Activated CD8-positive, alpha-beta memory T cell treated with anti-CD3 and anti-CD28 coated beads for 24 hours (primary cell): Measurements from ENCODE around the gene B4GALT4.
"Not testable (repeated sequence)": the region's sequence is repeated elsewhere in the genome, so short reads cannot be mapped to it uniquely, and the experiment has no call there.

Source experiments
- DNase-seq: peaks from one replicate; pipeline ENCODE4 v3.0.0-alpha.2; 2020

The B4GALT4 gene

DNA sequence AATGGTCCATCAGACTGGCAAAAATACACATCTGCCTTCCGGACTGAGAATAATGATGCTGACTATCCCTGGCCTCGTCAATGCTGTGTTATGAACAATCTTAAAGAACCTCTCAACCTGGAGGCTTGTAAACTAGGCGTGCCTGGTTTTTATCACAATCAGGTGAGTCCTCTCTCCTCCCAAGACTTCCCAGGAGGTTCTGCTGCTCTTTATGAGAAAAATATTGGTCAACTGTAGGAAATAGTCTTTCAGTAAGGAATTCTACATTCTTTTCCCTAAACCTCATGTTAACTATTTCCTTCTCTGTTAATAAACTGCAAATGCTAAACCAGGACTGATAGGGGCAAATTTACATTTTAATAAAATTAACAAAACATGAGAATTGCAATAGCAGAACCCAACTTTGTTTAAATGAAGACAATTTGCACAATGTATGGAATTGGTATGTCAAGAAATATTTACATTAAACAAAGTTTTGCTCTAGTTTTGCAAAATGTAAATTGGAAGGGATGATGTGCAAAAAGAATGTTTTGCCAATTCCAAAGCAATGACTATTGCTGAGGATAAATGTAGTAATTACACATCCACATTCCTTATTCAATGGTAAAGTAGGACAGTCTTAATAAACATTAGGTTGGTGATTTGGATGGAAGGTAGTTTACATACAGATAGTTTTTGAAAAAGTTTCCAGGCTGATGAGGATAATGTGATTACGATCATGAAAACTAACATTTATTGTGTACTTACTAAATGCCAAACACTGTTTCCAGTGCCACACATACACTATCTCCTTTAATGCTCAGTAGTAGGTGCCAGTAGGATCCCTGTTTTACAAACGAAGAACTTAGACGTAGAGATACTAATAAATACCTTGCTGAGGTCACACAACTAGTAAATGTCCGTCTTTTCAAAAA lies 46.2 kb downstream of the B4GALT4 start:
- no peak for DNase-seq

DNA sequence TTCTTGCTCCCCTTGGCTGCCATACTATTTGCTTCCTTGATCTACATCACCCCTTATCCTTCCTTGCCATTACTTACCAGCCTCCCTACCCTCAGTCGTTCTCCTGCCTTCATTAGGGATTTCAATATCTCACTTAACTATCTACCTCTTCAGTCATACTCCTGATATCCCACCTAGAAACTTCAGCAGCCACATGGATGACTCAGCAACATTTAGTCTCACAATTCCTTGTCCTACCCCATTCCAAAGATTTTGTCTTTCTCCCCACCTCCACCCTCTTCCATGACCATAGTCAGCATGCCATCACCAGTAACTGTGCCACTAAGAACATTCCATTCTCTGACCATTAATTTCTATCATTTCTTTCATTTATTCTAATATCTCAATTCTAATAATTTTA lies 48.9 kb downstream of the B4GALT4 start:
- no peak for DNase-seq

DNA sequence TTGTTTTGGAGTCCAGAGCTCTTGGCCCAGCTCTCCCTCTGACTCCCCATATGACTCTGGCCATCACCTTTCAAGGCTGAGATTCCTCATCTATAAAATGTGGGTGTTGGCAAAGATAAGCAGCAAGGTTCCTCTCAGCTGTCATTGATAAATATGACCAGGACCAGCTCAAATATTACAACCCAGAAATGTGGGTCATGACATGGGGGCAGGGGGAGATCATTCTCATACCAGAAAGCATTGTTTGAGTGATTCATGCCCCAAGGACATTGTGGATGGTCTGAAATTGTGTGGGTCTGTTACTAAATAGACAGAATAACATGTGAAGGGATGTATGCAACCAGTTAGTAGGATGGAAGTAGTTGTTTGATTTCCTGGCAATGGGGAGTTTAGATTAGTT lies 53.4 kb downstream of the B4GALT4 start:
- no peak for DNase-seq

DNA sequence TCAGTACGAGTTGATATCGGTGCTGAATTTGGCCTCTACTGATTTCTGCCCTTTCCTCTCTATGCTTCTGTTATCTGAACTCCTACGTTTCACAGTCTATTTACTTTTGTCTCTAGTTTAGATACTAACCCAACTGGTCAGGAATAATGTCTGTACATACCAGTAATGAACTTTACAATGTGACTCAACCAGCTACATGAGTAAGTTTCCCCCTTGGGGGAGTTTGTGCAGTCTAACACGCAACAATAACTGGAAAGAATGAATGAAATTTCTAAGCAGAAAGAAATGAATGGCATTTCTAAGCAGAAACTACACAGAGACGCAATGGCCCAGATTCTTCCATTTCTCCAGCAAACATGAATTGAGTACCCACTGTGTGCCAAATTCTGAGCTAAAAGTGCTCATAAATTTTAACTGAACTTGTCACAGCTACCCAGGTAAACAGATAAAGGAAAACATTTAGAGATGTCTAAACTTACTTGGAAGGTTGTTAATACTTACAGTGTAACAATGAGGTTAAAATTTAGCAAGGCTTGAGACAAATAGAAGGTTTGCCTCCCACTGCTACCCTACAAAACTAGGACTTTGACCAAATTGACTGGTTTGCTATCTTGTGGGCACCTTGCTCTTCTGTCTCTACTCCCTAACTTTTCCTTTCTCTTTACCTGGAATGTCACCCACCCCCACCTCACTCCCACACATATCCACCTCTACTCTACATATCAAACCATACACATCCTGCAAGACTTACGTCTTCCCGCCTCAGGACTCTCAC lies 55.7 kb downstream of the B4GALT4 start:
- no peak for DNase-seq

- DNase-seq = no peak
Measured at GRCh38 chr3:119184111-119184510, 56.6 kb downstream of the B4GALT4 start.

GRCh38 chr3:119181765-119182164 lies 58.9 kb downstream of the B4GALT4 start:
- DNase-seq = no peak

- no peak for DNase-seq
Measured at GRCh38 chr3:119177321-119177720, 63.4 kb downstream of the B4GALT4 start.

- no peak for DNase-seq
Measured at GRCh38 chr3:119176778-119177177, 63.9 kb downstream of the B4GALT4 start.

DNA sequence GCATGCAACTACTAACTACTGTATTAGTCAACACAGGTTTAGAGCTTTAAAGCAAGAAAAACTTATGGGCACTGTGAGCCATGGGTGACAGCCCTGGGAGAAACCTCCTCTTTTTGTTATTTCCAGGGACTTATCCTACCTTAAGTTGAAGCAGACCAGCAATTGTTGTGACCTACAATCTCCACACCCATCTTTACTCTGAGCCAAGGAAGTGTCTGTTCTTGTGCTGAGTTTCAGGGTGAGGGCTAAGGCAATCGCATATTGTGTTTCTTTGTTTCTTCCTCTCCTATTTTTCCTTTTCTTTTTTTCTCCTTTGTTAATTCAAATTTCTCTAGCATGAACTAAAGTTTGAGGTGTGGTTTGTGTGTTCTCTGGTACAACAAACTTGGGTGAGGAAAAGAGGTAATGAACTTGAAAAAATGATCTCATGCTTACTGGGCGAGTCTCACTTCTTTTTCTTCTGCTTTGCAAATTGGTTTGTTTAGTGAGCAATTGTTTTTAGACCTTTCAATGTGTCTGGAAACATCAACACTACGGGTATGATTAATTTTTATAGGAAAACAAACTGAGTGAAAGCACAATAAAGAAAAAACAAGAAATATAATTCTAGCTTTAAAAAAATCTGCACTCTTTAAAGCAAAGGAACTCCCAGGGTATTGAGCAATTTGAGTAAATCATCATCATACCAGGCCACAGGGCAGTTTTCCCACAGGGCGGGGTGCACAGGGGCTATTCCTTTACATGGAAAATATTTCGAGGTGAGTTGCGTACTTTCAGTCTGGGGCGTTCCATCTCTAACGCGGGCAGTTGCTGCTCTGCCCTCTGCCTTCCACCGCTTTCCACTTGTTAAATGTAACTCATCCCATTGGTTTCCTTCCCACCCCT lies 64.6 kb downstream of the B4GALT4 start:
- DNase-seq = no peak

DNA sequence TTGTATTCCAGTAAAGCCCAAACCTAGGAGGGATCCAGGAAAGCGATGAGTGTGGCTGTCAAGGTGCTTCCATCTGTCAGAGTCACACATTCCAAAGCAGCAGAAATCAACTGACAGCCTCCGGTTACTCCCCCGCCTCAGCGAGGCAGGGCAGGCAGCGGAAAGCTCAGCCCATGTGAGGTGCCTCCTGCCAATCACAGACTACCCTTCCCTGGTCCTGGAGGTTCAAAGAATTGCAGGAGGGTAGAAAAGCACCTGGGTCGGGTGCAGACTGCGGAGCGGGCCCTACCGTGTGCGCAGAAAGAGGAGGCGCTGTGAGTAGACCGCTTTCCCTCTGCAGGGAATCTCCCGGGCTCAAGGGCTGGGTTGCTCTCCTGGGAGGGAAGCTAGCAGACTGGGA lies 67.4 kb downstream of the B4GALT4 start, which contains the start of gene UPK1B:
Gene UPK1B (plus strand): TSS at position 274 of the 400 bp plus-strand sequence. CDS start 13,144 bp downstream, outside the sequence.
- DNase-seq = no peak

GRCh38 chr3:119170821-119171220 lies 69.9 kb downstream of the B4GALT4 start:
- no peak for DNase-seq

GRCh38 chr3:119164745-119165144 lies 75.9 kb downstream of the B4GALT4 start:
- DNase-seq = not testable (repeated sequence)
